A549 (cell line): Measurements from ENCODE around the gene LAMTOR5. TPM values are rescaled to one million over a fixed set of nuclear protein-coding genes. Genes with fewer than 3 reads are reported as not detected.

Experiments
- ATAC-seq, 2 experiments: fragments of 200-7000 bp in 1 of 2; fragments of >200 bp in 1 of 2; cut with Nextera tagmentation in 1 of 2; cut with Tn5 transposase in 1 of 2; 3 replicates each; pipeline versions ENCODE4 v1.8.0 to v1.9.1; 2018 to 2020; ENCODE audit warnings: mild to moderate bottlenecking in 1 of 2, moderate library complexity in 1 of 2
- CTCF ChIA-PET: fragments of 300-600 bp; sonication (Branson Sonifier 250); formaldehyde crosslinking; extraction: SDS; loops from one replicate; lab custom pipeline; 2021; ENCODE audit warnings: antibody characterized with exemption, inconsistent platforms; lab: Yijun Ruan, JAX
- POLR2A ChIA-PET: fragments of 350-600 bp; formaldehyde crosslinking; extraction: SDS; loops from one replicate; lab custom pipeline; 2021; ENCODE audit warnings: antibody characterized with exemption, inconsistent platforms; lab: Yijun Ruan, JAX
- DNase-seq, 2 experiments: peaks; one replicate each; pipeline versions ENCODE4 v3.0.0 to v3.0.0-alpha.2; 2011 to 2016; ENCODE audit warnings: low read depth in 1 of 2, low spot score in 1 of 2
- FAIRE-seq: peaks from 2 replicates; lab custom pipeline; 2011; peaks lifted over from hg19 to GRCh38; lab: Jason Lieb, UNC
- H3K27ac ChIP-seq, 2 experiments: fragments of >200 bp; sonication (Bioruptor Twin); formaldehyde crosslinking; 3 replicates each; pipeline ENCODE4 v1.5.1; 2016 to 2017
- H3K4me1 ChIP-seq: fragments of >200 bp; sonication (Bioruptor Twin); formaldehyde crosslinking; 3 replicates; pipeline ENCODE4 v1.6.1; 2016
- H3K4me2 ChIP-seq: fragments of >200 bp; sonication (Bioruptor Twin); formaldehyde crosslinking; 3 replicates; pipeline ENCODE4 v1.6.1; 2016
- H3K4me3 ChIP-seq: fragments of >200 bp; sonication (Bioruptor Twin); formaldehyde crosslinking; 3 replicates; pipeline ENCODE4 v1.5.1; 2016
- H3K9me3 ChIP-seq: fragments of >200 bp; sonication (Bioruptor Twin); formaldehyde crosslinking; 3 replicates; pipeline ENCODE4 v1.6.1; 2016
- BCL3 ChIP-seq: fragments of >200 bp; sonication (Bioruptor Twin); formaldehyde crosslinking; IDR thresholded peaks from 3 replicates; pipeline ENCODE4 v1.6.1; 2016
- BHLHE40 ChIP-seq: IDR thresholded peaks from 2 replicates; pipeline ENCODE4 v1.6.1; 2012; ENCODE audit warnings: low read depth, low read length, inconsistent platforms
- CBX2 ChIP-seq: fragments of 200-600 bp; sonication (generic); IDR thresholded peaks from 2 replicates; pipeline ENCODE4 v1.6.1; 2016; ENCODE audit warnings: low read depth, mild to moderate bottlenecking, borderline replicate concordance
- EHMT2 ChIP-seq: fragments of 200-600 bp; sonication (generic); IDR thresholded peaks from 2 replicates; pipeline ENCODE4 v1.6.1; 2016; ENCODE audit warnings: antibody characterized with exemption, low read depth, mild to moderate bottlenecking, moderate library complexity
- EP300 ChIP-seq, 2 experiments: fragments of >200 bp; sonication (Bioruptor Twin); formaldehyde crosslinking; IDR thresholded peaks; 2 replicates in 1 of 2; 3 replicates in 1 of 2; pipeline ENCODE4 v1.6.1; 2016 to 2017
- FOSB ChIP-seq: fragments of 250-450 bp; sonication (Bioruptor Pico); IDR thresholded peaks from 2 replicates; pipeline ENCODE4 v1.5.0; 2020; ENCODE audit warnings: mild to moderate bottlenecking, moderate library complexity
- GATA3 ChIP-seq: IDR thresholded peaks from 2 replicates; pipeline ENCODE4 v1.6.1; 2012; ENCODE audit warnings: borderline replicate concordance
- HEYL ChIP-seq: fragments of 250-450 bp; sonication (Bioruptor Pico); IDR thresholded peaks from 2 replicates; pipeline ENCODE4 v1.8.0; 2021; ENCODE audit warnings: mild to moderate bottlenecking, moderate library complexity
- HOXA7 ChIP-seq: fragments of 250-450 bp; sonication (Bioruptor Pico); IDR thresholded peaks from 2 replicates; pipeline ENCODE4 v1.5.0; 2020; ENCODE audit warnings: mild to moderate bottlenecking, moderate library complexity
- HOXB13 ChIP-seq: fragments of 250-450 bp; sonication (Bioruptor Pico); IDR thresholded peaks from 2 replicates; pipeline ENCODE4 v1.5.0; 2020; ENCODE audit warnings: low read depth, mild to moderate bottlenecking, moderate library complexity
- HOXB5 ChIP-seq: fragments of 250-450 bp; sonication (Bioruptor Pico); IDR thresholded peaks from 2 replicates; pipeline ENCODE4 v1.5.0; 2020; ENCODE audit warnings: mild to moderate bottlenecking, moderate library complexity
- KDM1A ChIP-seq: fragments of 200-600 bp; sonication (generic); IDR thresholded peaks from 2 replicates; pipeline ENCODE4 v1.6.1; 2016; ENCODE audit warnings: low read depth, mild to moderate bottlenecking
- MAFK ChIP-seq: fragments of 450-650 bp; IDR thresholded peaks from 2 replicates; pipeline ENCODE4 v1.6.1; 2014; ENCODE audit not compliant: partially characterized antibody
- NR3C1 ChIP-seq: fragments of >200 bp; sonication (Bioruptor Twin); formaldehyde crosslinking; IDR thresholded peaks from 3 replicates; pipeline ENCODE4 v1.6.1; 2017
- RCOR1 ChIP-seq: fragments of 150-350 bp; IDR thresholded peaks from 2 replicates; pipeline ENCODE4 v1.6.1; 2014; ENCODE audit warnings: antibody characterized with exemption, low read length, low read depth
- RFX5 ChIP-seq: fragments of 450-650 bp; IDR thresholded peaks from 2 replicates; pipeline ENCODE4 v1.7.1; 2014; ENCODE audit warnings: antibody characterized with exemption, mild to moderate bottlenecking, moderate library complexity
- SMC3 ChIP-seq: fragments of >200 bp; sonication (Bioruptor Twin); formaldehyde crosslinking; IDR thresholded peaks from 3 replicates; pipeline ENCODE4 v1.6.1; 2018; ENCODE audit warnings: inconsistent platforms
- TFCP2L1 ChIP-seq: fragments of 250-450 bp; sonication (Bioruptor Pico); IDR thresholded peaks from 2 replicates; pipeline ENCODE4 v1.5.0; 2021; ENCODE audit warnings: mild to moderate bottlenecking
- TP53 ChIP-seq: fragments of 250-450 bp; sonication (Bioruptor Pico); IDR thresholded peaks from 2 replicates; pipeline ENCODE4 v1.5.0; 2021; ENCODE audit warnings: mild to moderate bottlenecking, moderate library complexity
- ZC3H11A ChIP-seq: fragments of 450-650 bp; IDR thresholded peaks from 2 replicates; pipeline ENCODE4 v1.6.1; 2014; ENCODE audit warnings: antibody characterized with exemption, mild to moderate bottlenecking
- ZNF302 ChIP-seq: fragments of 250-450 bp; sonication (Bioruptor Pico); IDR thresholded peaks from 2 replicates; pipeline ENCODE4 v1.9.0; 2021; ENCODE audit warnings: inconsistent platforms, mild to moderate bottlenecking, moderate library complexity
- ZSCAN20 ChIP-seq: fragments of 250-450 bp; sonication (Bioruptor Pico); IDR thresholded peaks from 2 replicates; pipeline ENCODE4 v1.8.0; 2022; ENCODE audit warnings: mild to moderate bottlenecking, moderate library complexity
- WGBS: methylation state at CpG from one replicate; pipeline ENCODE4 v1.1.6; 2017; ENCODE audit errors: missing lambda C conversion rate; 5-methylcytosine and 5-hydroxymethylcytosine counted together
- polyA plus RNA-seq, 4 experiments: library from polyadenylated mRNA; depleted of rRNA in 3 of 4; stranded (reverse); fragments of >200 nt; fragmentation: RNase III in 1 of 4; extraction: RNeasy Plus Mini Kit Qiagen cat#74134 plus additional on column Dnase treatment in 1 of 4; gene quantifications; 2 replicates in 3 of 4; 3 replicates in 1 of 4; pipeline ENCODE4 v1.2.3, GENCODE V29; 2011 to 2017

LAMTOR5 gene
- polyA plus RNA-seq, 2 of the 4 experiments (the other 2 are of a cell fraction): 254 to 256 TPM

DNA sequence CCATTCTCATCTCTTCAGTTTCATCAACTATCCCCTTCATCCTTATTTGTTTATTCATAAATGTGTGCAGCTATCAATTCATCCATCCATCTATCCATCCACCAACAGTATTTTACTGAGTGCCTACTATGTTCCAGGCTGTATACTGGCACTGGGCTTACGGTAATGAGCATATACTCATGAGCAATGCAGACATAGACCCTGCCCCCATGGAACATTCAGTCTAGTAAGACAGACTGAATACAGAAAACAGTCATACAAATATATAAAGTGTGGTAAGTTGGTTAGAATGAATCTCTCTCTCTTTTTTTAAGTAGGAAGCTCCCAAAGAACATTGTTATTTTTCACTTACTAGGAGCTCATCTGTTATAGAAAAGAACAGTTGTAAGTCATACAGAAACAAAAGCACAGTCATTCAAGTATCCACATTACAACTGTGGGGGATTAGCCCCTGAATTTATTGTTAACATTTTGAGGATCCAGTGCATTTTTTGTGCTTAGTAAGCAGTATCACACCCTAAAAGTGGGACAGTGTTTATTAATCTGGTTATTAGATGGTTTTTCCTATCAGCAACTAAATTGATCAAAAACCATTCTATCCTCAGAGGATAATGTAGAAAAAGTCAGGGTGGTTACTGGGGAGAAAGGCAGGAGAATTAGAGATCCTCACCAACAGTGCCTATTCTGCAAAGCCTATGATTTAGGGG lies 20.3 kb downstream of the LAMTOR5 start:
- no peak for DNase-seq
- no peak for FAIRE-seq
- no peak for TF ChIP-seq EP300 (IDR thresholded peaks at IDR 0.05)
- TF ChIP-seq HEYL (CRISPR knock-in tag): no peak
- TF ChIP-seq NR3C1: no peak
- no peak for TF ChIP-seq ZSCAN20 (CRISPR knock-in tag)
- TF ChIP-seq BHLHE40: no peak
- TF ChIP-seq HOXA7: no peak
- peak; percentile 79 for TF ChIP-seq MAFK
- TF ChIP-seq HOXB5 (CRISPR knock-in tag): no peak
- no peak for TF ChIP-seq BCL3
- peak overlapping the region; percentile 90 for H3K4me2 ChIP-seq
- H3K4me3 ChIP-seq: no peak overlapping the region
- no peak overlapping the region; a peak in 1 of 6 replicates for H3K27ac ChIP-seq
- ChIA-PET CTCF (interaction anchor here (0.7 to 1.3 kb wide), 4 partner anchors 16 to 299 kb away, joined by 3 to 5 read pairs (median 4); no protein-coding TSS in a partner anchor), POLR2A (no interaction called here)
- H3K4me1 ChIP-seq: peaks cover 63% of the 10 kb centered on the region
- WGBS: 100% methylated on average over 1 of the region's 1 CpG
- ATAC-seq: no peak
- H3K9me3 ChIP-seq: no peaks in the 10 kb centered on the region

DNA sequence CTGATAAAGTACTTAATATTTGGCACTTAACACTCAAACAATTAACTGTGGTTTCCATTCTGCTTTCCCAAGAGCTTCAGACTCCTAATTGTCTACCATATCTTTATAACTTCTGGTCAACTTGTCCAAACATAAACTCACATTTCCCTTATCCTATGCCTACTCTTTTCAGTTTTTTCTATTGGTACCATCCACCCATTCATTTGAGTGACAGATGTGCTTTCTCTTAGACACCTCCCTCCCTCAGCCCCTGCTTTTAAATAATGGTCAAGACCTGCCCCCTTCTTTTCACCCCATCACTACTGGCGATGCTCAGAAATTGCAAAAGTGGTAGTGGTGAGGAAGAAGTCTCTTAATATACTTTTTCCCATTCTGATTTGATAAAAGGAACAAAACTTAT lies 22.1 kb downstream of the LAMTOR5 start:
- 86% methylated on average over 1 of the region's 1 CpG for WGBS
- no peak overlapping the region for H3K27ac ChIP-seq
- ChIA-PET POLR2A (no interaction called here), CTCF (interaction anchor here (1.8 kb wide), 1 partner anchor 46 kb away, joined by 5 read pairs; the partner anchor contains the start of gene RBM15)
- TF ChIP-seq CBX2: no peak
- no peak for TF ChIP-seq NR3C1
- TF ChIP-seq SMC3: no peak
- no peak for TF ChIP-seq ZNF302 (CRISPR knock-in tag)
- no peak for TF ChIP-seq GATA3
- TF ChIP-seq RFX5: no peak
- TF ChIP-seq EHMT2: no peak
- no peak for TF ChIP-seq EP300 (IDR thresholded peaks at IDR 0.05)
- no peak for TF ChIP-seq HOXB13 (CRISPR knock-in tag)
- TF ChIP-seq KDM1A: no peak
- no peak for TF ChIP-seq TP53 (CRISPR knock-in tag)
- TF ChIP-seq RCOR1: no peak
- TF ChIP-seq ZC3H11A: no peak
- no peak for TF ChIP-seq HOXB5 (CRISPR knock-in tag)
- TF ChIP-seq TFCP2L1: no peak
- TF ChIP-seq BCL3: no peak
- TF ChIP-seq MAFK: no peak
- TF ChIP-seq FOSB (CRISPR knock-in tag): no peak
- peaks cover 63% of the 10 kb centered on the region for H3K4me1 ChIP-seq
- FAIRE-seq (no peak), DNase-seq (no peak), ATAC-seq (no peak)
- no peak overlapping the region for H3K4me2 ChIP-seq
- H3K9me3 ChIP-seq: no peaks in the 10 kb centered on the region
- no peak overlapping the region for H3K4me3 ChIP-seq
